GM12878 (cell line): ENCODE measurements around the gene STMP1. TPM values are rescaled to one million over a fixed set of nuclear protein-coding genes. Genes with fewer than 3 reads are reported as not detected.

Experiments used
- ATAC-seq: fragments of 200-7000 bp; cut with Tn5 transposase; 3 replicates; pipeline ENCODE4 v1.9.1; 2020; ENCODE audit warnings: mild to moderate bottlenecking, moderate library complexity
- BruUV-seq: library from RNA; stranded (reverse); fragments of 400-500 nt; replicated peaks from 2 replicates; lab custom pipeline; 2021; lab: Mats Ljungman, UMichigan
- CTCF ChIA-PET: fragments of 300-600 bp; sonication (Branson Sonifier 250); formaldehyde crosslinking; extraction: SDS; loops from one replicate; lab custom pipeline; 2021; ENCODE audit warnings: inconsistent platforms; lab: Yijun Ruan, JAX
- POLR2A ChIA-PET: fragments of 350-600 bp; formaldehyde crosslinking; extraction: SDS; loops from one replicate; lab custom pipeline; 2021; ENCODE audit warnings: inconsistent platforms; lab: Charles Lee
- RAD21 ChIA-PET: fragments of 300-600 bp; sonication (Branson Sonifier 250); formaldehyde crosslinking; loops from one replicate; lab custom pipeline; 2023; ENCODE audit warnings: antibody characterized with exemption; ENCODE audit not compliant: unreplicated experiment; lab: Charles Lee
- SMC1A ChIA-PET: fragments of 300-600 bp; sonication (Branson Sonifier 250); formaldehyde crosslinking; loops from one replicate; lab custom pipeline; 2023; ENCODE audit not compliant: unreplicated experiment, uncharacterized antibody; lab: Charles Lee
- DNase-seq: peaks from one replicate; pipeline ENCODE4 v3.0.0-alpha.2; 2011; ENCODE audit warnings: low read depth, low spot score
- FAIRE-seq: peaks from 3 replicates; lab custom pipeline; 2011; peaks lifted over from hg19 to GRCh38; lab: Jason Lieb, UNC
- H2AFZ ChIP-seq: 2 replicates; pipeline ENCODE4 v1.6.0; 2011; ENCODE audit warnings: low read depth, low read length, control low read depth; ENCODE audit not compliant: control insufficient read depth
- H3K27ac ChIP-seq: 2 replicates; pipeline ENCODE4 v1.5.1; 2011; ENCODE audit warnings: control low read depth; ENCODE audit not compliant: control insufficient read depth, insufficient read depth
- H3K27me3 ChIP-seq, 2 experiments: replicated peaks in 1 of 2; 2 replicates each; pipeline versions ENCODE4 v1.6.0 to v1.6.1; 2011; ENCODE audit warnings: low read length in 1 of 2; ENCODE audit not compliant: control insufficient read depth in 2 of 2, insufficient read depth in 2 of 2
- H3K36me3 ChIP-seq, 2 experiments: 2 replicates each; pipeline ENCODE4 v1.5.1; 2011; ENCODE audit warnings: low read length in 1 of 2; ENCODE audit not compliant: control insufficient read depth in 2 of 2, insufficient read depth in 2 of 2
- H3K4me1 ChIP-seq: 2 replicates; pipeline ENCODE4 v1.6.1; 2011; ENCODE audit warnings: mild to moderate bottlenecking, low read length, moderate library complexity, mixed read lengths; ENCODE audit not compliant: control insufficient read depth, insufficient read depth
- H3K4me2 ChIP-seq: 2 replicates; pipeline ENCODE4 v1.6.0; 2011; ENCODE audit warnings: control low read depth; ENCODE audit not compliant: control insufficient read depth, insufficient read depth
- H3K4me3 ChIP-seq: fragments of 200-600 bp; sonication (generic); 2 replicates; pipeline ENCODE4 v1.5.1; 2016
- H3K79me2 ChIP-seq: 2 replicates; pipeline ENCODE4 v1.6.0; 2011; ENCODE audit warnings: low read length; ENCODE audit not compliant: control insufficient read depth, insufficient read depth
- H3K9ac ChIP-seq: 2 replicates; pipeline ENCODE4 v1.8.0; 2011; ENCODE audit warnings: low read length, control low read depth, mixed read lengths; ENCODE audit not compliant: control insufficient read depth, insufficient read depth
- H3K9me3 ChIP-seq: replicated peaks from 3 replicates; pipeline ENCODE4 v1.5.1; 2011; ENCODE audit warnings: mild to moderate bottlenecking, low read length; ENCODE audit not compliant: control insufficient read depth, insufficient read depth
- H4K20me1 ChIP-seq: 2 replicates; pipeline ENCODE4 v1.6.0; 2011; ENCODE audit not compliant: control insufficient read depth, insufficient read depth
- CBX5 ChIP-seq: sonication (generic); IDR thresholded peaks from 2 replicates; pipeline ENCODE4 v1.6.1; 2016; ENCODE audit warnings: low read depth, moderate library complexity, mild to moderate bottlenecking, inconsistent platforms
- GATAD2B ChIP-seq: fragments of 450-650 bp; conservative IDR thresholded peaks from 2 replicates; pipeline ENCODE4 v1.6.1; 2017; ENCODE audit warnings: low read depth, mild to moderate bottlenecking, moderate library complexity
- JUNB ChIP-seq: IDR thresholded peaks from 2 replicates; pipeline ENCODE4 v1.6.1; 2016; ENCODE audit warnings: antibody characterized with exemption, mild to moderate bottlenecking
- POLR2A ChIP-seq: IDR thresholded peaks from 2 replicates; pipeline ENCODE4 v1.6.1; 2011; ENCODE audit warnings: low read depth, mild to moderate bottlenecking, low read length
- TBL1XR1 ChIP-seq: IDR thresholded peaks from 2 replicates; pipeline ENCODE4 v1.6.1; 2012; ENCODE audit warnings: low read depth, low read length, improper control_type of control experiment
- ZBTB40 ChIP-seq: fragments of 450-650 bp; IDR thresholded peaks from 2 replicates; pipeline ENCODE4 v1.6.1; 2016; ENCODE audit warnings: mild to moderate bottlenecking, moderate library complexity, borderline replicate concordance
- WGBS: methylation state at CpG from one replicate; pipeline ENCODE4 v1.1.6; 2016; ENCODE audit warnings: low lambda C conversion rate; ENCODE audit not compliant: insufficient replicate concordance, insufficient coverage; ENCODE audit errors: missing lambda C conversion rate; 5-methylcytosine and 5-hydroxymethylcytosine counted together
- in situ Hi-C: fragments of 300-500 bp; cut with MboI; formaldehyde crosslinking; loops from 9 replicates; pipeline ENCODE4 v1.14.3; 2018; ENCODE audit warnings: mixed read lengths
- intact Hi-C: fragments of 100-400 bp; cut with micrococcal nuclease; formaldehyde crosslinking; loops from one replicate; pipeline ENCODE4 v1.14.2; 2022; ENCODE audit not compliant: unreplicated experiment
- polyA plus RNA-seq, 11 experiments: library from polyadenylated mRNA; depleted of rRNA in 4 of 11; unstranded in 6 of 11; stranded (reverse) in 5 of 11; fragments of >200 nt; fragmentation: Nextera tagmentation in 4 of 11; fragmentation: Illumina TruSeq in 1 of 11; extraction: Ambion mirVana in 4 of 11; extraction: Trizol in 1 of 11; gene quantifications; 1 replicate in 1 of 11; 2 replicates in 10 of 11; pipeline versions ENCODE4 v1.2.1 to v1.2.3, GENCODE V29; 2011 to 2016; ENCODE audit warnings: inconsistent platforms in 2 of 11, missing spikeins in 2 of 11, low read depth in 1 of 11
- total RNA-seq, 4 experiments: library from RNA; depleted of rRNA in 3 of 4; stranded (reverse); fragments of >200 nt in 3 of 4; fragmentation: Illumina TruSeq in 1 of 4; extraction: Trizol in 1 of 4; gene quantifications; 2 replicates each; pipeline versions ENCODE4 v1.2.1 to v1.2.3, GENCODE V29; 2013 to 2021

Gene STMP1
- total and polyA plus RNA-seq, 10 of the 15 experiments (the other 5 are each of a cell fraction or from before 2014, with no cell fraction given): 8.0 to 79.9 (median 24.7) TPM

- WGBS: 52% methylated on average over 8 of the region's 8 CpGs
These were observed 35.1 kb downstream of the STMP1 start for GRCh38 chr7:135697276-135698049.

More at GRCh38 chr7:135697276-135698049, 35.1 kb downstream of the STMP1 start:
- no peaks in the 10 kb centered on the region for H4K20me1 ChIP-seq
- BruUV-seq: no TSS peak
- no peaks in the 10 kb centered on the region for H3K79me2 ChIP-seq
- ChIA-PET CTCF (interaction anchor here (1.1 kb wide), 1 partner anchor 12 kb away, joined by 3 read pairs; no protein-coding TSS in a partner anchor), SMC1A (interaction anchor here (1.4 kb wide), 1 partner anchor 15 kb away, joined by 3 read pairs; no protein-coding TSS in a partner anchor), RAD21 (no interaction called here), POLR2A (no interaction called here)
- DNase-seq (no peak), ATAC-seq (no peak), FAIRE-seq (no peak)
- H2AFZ ChIP-seq: no peak overlapping the region
- in situ Hi-C loops (no loop called here), intact Hi-C loops (no loop called here)
- H3K27me3 ChIP-seq: no peaks in the 10 kb centered on the region
- H3K9ac ChIP-seq: no peak overlapping the region
- no peak overlapping the region for H3K4me3 ChIP-seq
- TF ChIP-seq GATAD2B: no peak
- no peak for TF ChIP-seq JUNB
- no peak for TF ChIP-seq TBL1XR1
- TF ChIP-seq ZBTB40: no peak
- TF ChIP-seq POLR2A: no peak
- no peak for TF ChIP-seq CBX5
- no peaks in the 10 kb centered on the region for H3K4me1 ChIP-seq
- no peaks in the 10 kb centered on the region for H3K9me3 ChIP-seq
- H3K27ac ChIP-seq: no peak overlapping the region
- H3K4me2 ChIP-seq: no peak overlapping the region
- H3K36me3 ChIP-seq: no peaks in the 10 kb centered on the region
